H9 (cell line): Measurements from ENCODE around the gene ATN1. TPM values are rescaled to one million over a fixed set of nuclear protein-coding genes. Genes with fewer than 3 reads are reported as not detected.
A peak's percentile ranks its signal among the peaks of the same experiment; 100 is the strongest.

Experiments used
- DNase-seq: peaks from one replicate; pipeline ENCODE4 v3.0.0-alpha.2; 2017
- H2AFZ ChIP-seq: one replicate; pipeline ENCODE4 v1.6.1; 2013; ENCODE audit warnings: mild to moderate bottlenecking, low read length, control low read depth, moderate library complexity
- H2AK5ac ChIP-seq: 2 replicates; pipeline ENCODE4 v1.6.1; 2013; ENCODE audit warnings: low read length, control low read depth, mixed read lengths; ENCODE audit not compliant: insufficient read length
- H2BK120ac ChIP-seq: one replicate; pipeline ENCODE4 v1.6.1; 2013; ENCODE audit warnings: low read depth, mild to moderate bottlenecking, low read length, control low read depth, inconsistent platforms; ENCODE audit not compliant: poor library complexity, severe bottlenecking
- H2BK12ac ChIP-seq: 2 replicates; pipeline ENCODE4 v1.6.1; 2013; ENCODE audit warnings: low read length, control low read depth, mixed read lengths, low read depth; ENCODE audit not compliant: insufficient read length
- H2BK15ac ChIP-seq: 2 replicates; pipeline ENCODE4 v1.6.1; 2013; ENCODE audit warnings: low read depth, low read length, control low read depth
- H2BK20ac ChIP-seq: one replicate; pipeline ENCODE4 v1.6.1; 2013; ENCODE audit warnings: low read depth, mild to moderate bottlenecking, low read length, control low read depth, inconsistent platforms; ENCODE audit not compliant: poor library complexity, severe bottlenecking
- H2BK5ac ChIP-seq: 2 replicates; pipeline ENCODE4 v1.6.1; 2013; ENCODE audit warnings: low read length, control low read depth, mixed read lengths; ENCODE audit not compliant: insufficient read length
- H3K14ac ChIP-seq: 2 replicates; pipeline ENCODE4 v1.6.1; 2013; ENCODE audit warnings: low read length, control low read depth; ENCODE audit not compliant: insufficient read depth
- H3K18ac ChIP-seq: 2 replicates; pipeline ENCODE4 v1.6.1; 2013; ENCODE audit warnings: low read depth, mild to moderate bottlenecking, mixed read lengths, low read length, control low read depth; ENCODE audit not compliant: insufficient read length
- H3K23ac ChIP-seq: 2 replicates; pipeline ENCODE4 v1.6.1; 2013; ENCODE audit warnings: low read length, control low read depth, mixed read lengths, low read depth; ENCODE audit not compliant: insufficient read length
- H3K23me2 ChIP-seq: 2 replicates; pipeline ENCODE4 v1.6.1; 2013; ENCODE audit warnings: low read depth, mild to moderate bottlenecking, mixed read lengths, low read length, control low read depth; ENCODE audit not compliant: insufficient read length, poor library complexity, severe bottlenecking
- H3K27ac ChIP-seq: 2 replicates; pipeline ENCODE4 v1.5.1; 2013; ENCODE audit warnings: low read length, control low read depth, mixed read lengths, low read depth; ENCODE audit not compliant: insufficient read length
- H3K27me3 ChIP-seq: 2 replicates; pipeline ENCODE4 v1.6.1; 2013; ENCODE audit warnings: low read length, control low read depth, inconsistent platforms; ENCODE audit not compliant: insufficient read depth
- H3K4ac ChIP-seq: 2 replicates; pipeline ENCODE4 v1.6.1; 2013; ENCODE audit warnings: low read depth, mild to moderate bottlenecking, control low read depth, inconsistent platforms, low read length, moderate library complexity
- H3K4me1 ChIP-seq: 2 replicates; pipeline ENCODE4 v1.6.1; 2013; ENCODE audit warnings: low read length, control low read depth, inconsistent platforms; ENCODE audit not compliant: insufficient read depth
- H3K4me2 ChIP-seq: 2 replicates; pipeline ENCODE4 v1.6.1; 2013; ENCODE audit warnings: low read length, control low read depth, mixed read lengths; ENCODE audit not compliant: insufficient read length, insufficient read depth
- H3K56ac ChIP-seq: 2 replicates; pipeline ENCODE4 v1.6.1; 2013; ENCODE audit warnings: low read depth, mild to moderate bottlenecking, mixed read lengths, low read length, control low read depth; ENCODE audit not compliant: insufficient read length
- H3K79me1 ChIP-seq: 2 replicates; pipeline ENCODE4 v1.6.1; 2013; ENCODE audit warnings: low read depth, mild to moderate bottlenecking, moderate library complexity, low read length, control low read depth, inconsistent platforms; ENCODE audit not compliant: insufficient read depth, poor library complexity, severe bottlenecking
- H3K79me2 ChIP-seq: 2 replicates; pipeline ENCODE4 v1.6.1; 2013; ENCODE audit warnings: low read length, control low read depth, inconsistent platforms; ENCODE audit not compliant: insufficient read depth
- H3K9ac ChIP-seq: 2 replicates; pipeline ENCODE4 v1.6.1; 2013; ENCODE audit warnings: low read length, control low read depth, mixed read lengths; ENCODE audit not compliant: insufficient read length; ENCODE audit errors: extremely low read depth
- H3K9me3 ChIP-seq: one replicate; pipeline ENCODE4 v1.6.1; 2013; ENCODE audit warnings: low read depth, low read length, inconsistent platforms; ENCODE audit not compliant: control insufficient read depth
- H3T11ph ChIP-seq: one replicate; pipeline ENCODE4 v1.6.1; 2013; ENCODE audit warnings: mild to moderate bottlenecking, low read length, control low read depth, inconsistent platforms
- H4K20me1 ChIP-seq: one replicate; pipeline ENCODE4 v1.6.1; 2013; ENCODE audit not compliant: control insufficient read depth, insufficient read length, insufficient read depth
- H4K5ac ChIP-seq: 2 replicates; pipeline ENCODE4 v1.6.1; 2013; ENCODE audit warnings: low read depth, mild to moderate bottlenecking, mixed read lengths, low read length, control low read depth; ENCODE audit not compliant: insufficient read length
- H4K8ac ChIP-seq: replicated peaks from 2 replicates; pipeline ENCODE4 v1.6.1; 2013; ENCODE audit warnings: low read length, control low read depth, mixed read lengths, low read depth; ENCODE audit not compliant: insufficient read length
- H4K91ac ChIP-seq: 2 replicates; pipeline ENCODE4 v1.6.1; 2013; ENCODE audit warnings: low read depth, mild to moderate bottlenecking, moderate library complexity, mixed read lengths, low read length, control low read depth; ENCODE audit not compliant: insufficient read length
- H3K27ac Mint-ChIP-seq, 3 experiments: 2 replicates in 2 of 3; 3 replicates in 1 of 3; pipeline ENCODE4 v1.8.0; 2020 to 2021; ENCODE audit warnings: mixed read lengths in 3 of 3, mild to moderate bottlenecking in 1 of 3, moderate library complexity in 1 of 3
- H3K27me3 Mint-ChIP-seq: 2 replicates; pipeline ENCODE4 v1.8.0; 2021; ENCODE audit warnings: low read depth, mild to moderate bottlenecking, moderate library complexity, mixed read lengths
- H3K36me3 Mint-ChIP-seq, 3 experiments: 2 replicates in 2 of 3; 3 replicates in 1 of 3; pipeline ENCODE4 v1.8.0; 2020 to 2021; ENCODE audit warnings: low read depth in 3 of 3, mixed read lengths in 3 of 3; ENCODE audit not compliant: insufficient read depth in 1 of 3
- H3K4me1 Mint-ChIP-seq, 2 experiments: 2 replicates each; pipeline ENCODE4 v1.8.0; 2020; ENCODE audit warnings: mixed read lengths in 2 of 2
- H3K4me3 Mint-ChIP-seq, 2 experiments: 2 replicates in 1 of 2; 3 replicates in 1 of 2; pipeline ENCODE4 v1.8.0; 2020 to 2021; ENCODE audit warnings: mild to moderate bottlenecking in 2 of 2, mixed read lengths in 2 of 2, moderate library complexity in 1 of 2
- H3K9me3 Mint-ChIP-seq, 2 experiments: 2 replicates in 1 of 2; 3 replicates in 1 of 2; pipeline ENCODE4 v1.8.0; 2020; ENCODE audit warnings: mild to moderate bottlenecking in 2 of 2, mixed read lengths in 2 of 2, moderate library complexity in 1 of 2
- CTCF ChIP-seq: fragments of 200-600 bp; sonication (generic); conservative IDR thresholded peaks from 3 replicates; pipeline ENCODE4 v1.8.0; 2021; ENCODE audit warnings: antibody characterized with exemption, mild to moderate bottlenecking
- WGBS: extraction: QIAGEN DNeasy Blood & Tissue Kit; methylation state at CpG from one replicate; pipeline ENCODE4 v1.1.7; 2013; ENCODE audit warnings: missing lambda C conversion rate, low lambda C conversion rate, mixed read lengths; ENCODE audit not compliant: insufficient read length; ENCODE audit errors: extremely low coverage; 5-methylcytosine and 5-hydroxymethylcytosine counted together
- total RNA-seq: library from RNA; stranded (reverse); gene quantifications from 2 replicates; pipeline ENCODE4 v1.2.1, GENCODE V29; 2021

The ATN1 gene
- total RNA-seq, 1 experiment from 2014 or later: 103 TPM

- H3K79me1 ChIP-seq: no peaks in the 10 kb centered on the region
- no peak overlapping the region for H3K4ac ChIP-seq
- no peaks in the 10 kb centered on the region for H3K9me3 ChIP-seq
- no peak overlapping the region for H2BK120ac ChIP-seq
- Mint-ChIP-seq H3K36me3 (peaks cover 18 to 33% (median 22%) of the 10 kb centered on the region in 3 experiments), H3K27me3 (no peaks in the 10 kb centered on the region; the same call in 1 of the 2 replicates), H3K27ac (peak overlapping the region; percentile 98 to 99 (median 99)), H3K9me3 (no peaks in the 10 kb centered on the region), H3K4me3 (peak overlapping the region; percentile 68 to 82), H3K4me1 (peaks cover 45 to 60% of the 10 kb centered on the region in 2 experiments)
- no peak overlapping the region for H3K27ac ChIP-seq
- no peak overlapping the region for H2AFZ ChIP-seq
- peaks cover 2% of the 10 kb centered on the region for H4K20me1 ChIP-seq
- H2BK15ac ChIP-seq: peak overlapping the region; percentile 18; the same call in 1 of the 2 replicates
- peaks cover 6% of the 10 kb centered on the region; the same call in 1 of the 2 replicates for H3K4me1 ChIP-seq
- H3K14ac ChIP-seq: peak overlapping the region; percentile 79
- no CpG with 5 or more reads among the region's 25 CpGs for WGBS
- no peak overlapping the region for H3K56ac ChIP-seq
- no peak overlapping the region for H2BK5ac ChIP-seq
- no peak overlapping the region for H2AK5ac ChIP-seq
- peak overlapping the region; percentile 10 for H4K91ac ChIP-seq
- no peak overlapping the region for H2BK12ac ChIP-seq
- no peak overlapping the region for H3T11ph ChIP-seq
- no peaks in the 10 kb centered on the region; the same call in 1 of the 2 replicates for H3K79me2 ChIP-seq
- peak overlapping the region; percentile 54 for H3K9ac ChIP-seq
- H3K23ac ChIP-seq: no peak overlapping the region
- no peak overlapping the region for H4K5ac ChIP-seq
- no peak overlapping the region for H2BK20ac ChIP-seq
- peak overlapping the region; percentile 72 for H3K4me2 ChIP-seq
- peak; percentile 81 for DNase-seq
- H4K8ac ChIP-seq: no peak overlapping the region
- H3K27me3 ChIP-seq: no peaks in the 10 kb centered on the region
- no peak for TF ChIP-seq CTCF
- H3K18ac ChIP-seq: peak overlapping the region; percentile 71
- peaks cover 17% of the 10 kb centered on the region for H3K23me2 ChIP-seq
Observed at GRCh38 chr12:6962285-6963015, 34.7 kb downstream of the ATN1 start.
